PC-9 (cell line): ENCODE measurements around the gene CLDND2. TPM values are rescaled to one million over a fixed set of nuclear protein-coding genes. Genes with fewer than 3 reads are reported as not detected.

Experiments
- BruUV-seq: library from RNA; stranded (reverse); fragments of 400-500 nt; replicated peaks from 2 replicates; lab custom pipeline; 2021; lab: Mats Ljungman, UMichigan
- CTCF ChIA-PET: fragments of 300-600 bp; sonication (Branson Sonifier 250); formaldehyde crosslinking; loops from one replicate; lab custom pipeline; 2022; ENCODE audit warnings: antibody characterized with exemption; lab: Charles Lee
- POLR2A ChIA-PET: fragments of 300-600 bp; sonication (Branson Sonifier 250); formaldehyde crosslinking; loops from one replicate; lab custom pipeline; 2022; ENCODE audit warnings: antibody characterized with exemption; ENCODE audit not compliant: unreplicated experiment; lab: Charles Lee
- DNase-seq, 2 experiments: peaks; one replicate each; pipeline versions ENCODE4 v3.0.0 to v3.0.0-alpha.2; 2015 to 2022; ENCODE audit warnings: mixed read lengths in 1 of 2
- H2AFZ ChIP-seq: fragments of 200-600 bp; sonication (generic); 2 replicates; pipeline ENCODE4 v1.8.1; 2017; ENCODE audit warnings: antibody characterized with exemption
- H3F3A ChIP-seq: fragments of 200-600 bp; sonication (generic); 2 replicates; pipeline ENCODE4 v1.8.1; 2017; ENCODE audit warnings: antibody characterized with exemption, mild to moderate bottlenecking, low read depth; ENCODE audit not compliant: insufficient read depth
- H3K27ac ChIP-seq: fragments of 200-600 bp; sonication (generic); 2 replicates; pipeline ENCODE4 v1.6.1; 2016; ENCODE audit warnings: mixed run types
- H3K27me3 ChIP-seq: fragments of 200-600 bp; sonication (generic); 2 replicates; pipeline ENCODE4 v1.6.1; 2016; ENCODE audit warnings: low read depth, mixed run types; ENCODE audit not compliant: insufficient read depth
- H3K36me3 ChIP-seq: fragments of 200-600 bp; sonication (generic); 2 replicates; pipeline ENCODE4 v1.6.1; 2016; ENCODE audit warnings: low read depth, mixed run types
- H3K4me1 ChIP-seq: fragments of 200-600 bp; sonication (generic); replicated peaks from 2 replicates; pipeline ENCODE4 v1.6.1; 2016; ENCODE audit warnings: mixed run types; ENCODE audit not compliant: insufficient read depth
- H3K4me2 ChIP-seq: fragments of 200-600 bp; sonication (generic); 2 replicates; pipeline ENCODE4 v1.6.1; 2017; ENCODE audit warnings: mixed run types
- H3K4me3 ChIP-seq: fragments of 200-600 bp; sonication (generic); 2 replicates; pipeline ENCODE4 v1.6.1; 2016; ENCODE audit warnings: mixed run types
- H3K79me2 ChIP-seq: fragments of 200-600 bp; sonication (generic); 2 replicates; pipeline ENCODE4 v1.6.1; 2017; ENCODE audit warnings: low read depth, mixed run types
- H3K9me2 ChIP-seq: fragments of 200-600 bp; sonication (generic); 2 replicates; pipeline ENCODE4 v1.8.1; 2017; ENCODE audit warnings: mild to moderate bottlenecking; ENCODE audit not compliant: insufficient read depth
- H3K9me3 ChIP-seq: fragments of 200-600 bp; sonication (generic); 2 replicates; pipeline ENCODE4 v1.8.1; 2016; ENCODE audit warnings: low read depth; ENCODE audit not compliant: insufficient read depth
- H4K20me1 ChIP-seq: fragments of 200-600 bp; sonication (generic); 2 replicates; pipeline ENCODE4 v1.8.1; 2017; ENCODE audit not compliant: insufficient read depth
- EZH2 ChIP-seq: fragments of 200-600 bp; sonication (generic); IDR thresholded peaks from 2 replicates; pipeline ENCODE4 v1.8.0; 2017; ENCODE audit warnings: antibody characterized with exemption, low read depth
- intact Hi-C: fragments of 100-400 bp; cut with micrococcal nuclease; formaldehyde crosslinking; loops from one replicate; pipeline ENCODE4 v1.10.0; 2022; ENCODE audit not compliant: unreplicated experiment
- total RNA-seq: library from RNA; stranded (reverse); gene quantifications from 2 replicates; pipeline ENCODE4 v1.2.3, GENCODE V29; 2021
- TF ChIP-seq, protein P1 (sequence below): fragments of 200-600 bp; sonication (generic); conservative IDR thresholded peaks from 2 replicates; pipeline ENCODE4 v1.6.1; 2017; ENCODE audit warnings: mixed run types, antibody characterized with exemption, mild to moderate bottlenecking, moderate library complexity

The CLDND2 gene
- total RNA-seq, 1 experiment from 2014 or later, result 4.5 TPM

DNA sequence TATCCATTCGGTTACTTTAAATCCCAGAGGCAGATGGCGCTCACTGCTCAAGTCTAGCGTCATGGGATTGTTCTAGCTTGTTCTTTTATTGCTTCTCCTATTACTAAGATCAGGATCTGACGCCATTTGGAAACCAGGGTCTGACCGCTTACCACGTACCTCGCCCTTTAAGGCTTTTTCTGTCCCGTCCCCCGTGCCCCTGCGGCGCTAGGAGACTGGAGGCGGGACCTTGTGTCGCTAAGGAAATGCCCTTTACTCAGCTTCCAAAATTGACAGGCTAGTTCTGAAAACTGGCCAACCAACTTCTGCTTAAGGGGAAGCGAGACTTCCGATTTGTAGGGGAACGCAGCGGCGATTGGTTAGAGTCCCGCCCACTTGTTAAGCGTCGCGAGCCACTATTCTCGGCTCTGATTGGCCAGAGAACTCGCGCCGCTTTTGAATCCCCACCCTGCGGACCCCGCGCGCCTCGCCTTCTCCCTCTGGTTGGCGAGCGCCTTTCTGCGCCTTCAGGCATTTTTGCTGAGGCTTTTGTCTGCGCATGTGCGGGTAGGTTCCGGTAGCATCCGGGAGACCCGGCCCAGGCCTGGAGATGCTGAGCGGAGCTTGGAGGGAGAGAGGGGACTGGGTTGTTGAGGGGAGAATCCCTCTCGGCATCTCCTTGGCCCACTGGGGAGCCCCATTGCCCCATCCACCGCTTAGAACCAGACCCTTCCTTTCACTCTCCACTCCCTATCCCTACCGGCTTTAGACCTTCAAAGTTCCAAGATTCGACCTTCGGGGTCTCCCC is 25.4 kb upstream of the CLDND2 start:
- ChIA-PET POLR2A (interaction anchor here (0.6 to 1.0 kb wide), 3 partner anchors 27 to 724 kb away, joined by 3 to 6 read pairs (median 4); no protein-coding TSS in a partner anchor), CTCF (interaction anchor here (0.6 to 0.7 kb wide), 2 partner anchors 302 to 461 kb away, joined by 3 read pairs; no protein-coding TSS in a partner anchor)
- Histone ChIP-seq H3K27me3 (no peaks in the 10 kb centered on the region), H3K4me1 (peaks cover 10% of the 10 kb centered on the region), H3K27ac (no peak overlapping the region), H3K4me3 (peak overlapping the region; percentile 62), H3F3A (peaks cover 5% of the 10 kb centered on the region), H3K9me3 (no peaks in the 10 kb centered on the region), H3K9me2 (no peaks in the 10 kb centered on the region), H2AFZ (peak overlapping the region; percentile 95), H3K36me3 (no peaks in the 10 kb centered on the region), H3K4me2 (peak overlapping the region; percentile 84), H3K79me2 (peaks cover 7% of the 10 kb centered on the region; the same call in 1 of the 2 replicates), H4K20me1 (no peaks in the 10 kb centered on the region)
- intact Hi-C loops, result loop anchor here (1.0 to 2.0 kb wide), 2 partner anchors 28 to 55 kb away; partner anchors contain the start of gene ETFB
- TF ChIP-seq, protein P1, sequence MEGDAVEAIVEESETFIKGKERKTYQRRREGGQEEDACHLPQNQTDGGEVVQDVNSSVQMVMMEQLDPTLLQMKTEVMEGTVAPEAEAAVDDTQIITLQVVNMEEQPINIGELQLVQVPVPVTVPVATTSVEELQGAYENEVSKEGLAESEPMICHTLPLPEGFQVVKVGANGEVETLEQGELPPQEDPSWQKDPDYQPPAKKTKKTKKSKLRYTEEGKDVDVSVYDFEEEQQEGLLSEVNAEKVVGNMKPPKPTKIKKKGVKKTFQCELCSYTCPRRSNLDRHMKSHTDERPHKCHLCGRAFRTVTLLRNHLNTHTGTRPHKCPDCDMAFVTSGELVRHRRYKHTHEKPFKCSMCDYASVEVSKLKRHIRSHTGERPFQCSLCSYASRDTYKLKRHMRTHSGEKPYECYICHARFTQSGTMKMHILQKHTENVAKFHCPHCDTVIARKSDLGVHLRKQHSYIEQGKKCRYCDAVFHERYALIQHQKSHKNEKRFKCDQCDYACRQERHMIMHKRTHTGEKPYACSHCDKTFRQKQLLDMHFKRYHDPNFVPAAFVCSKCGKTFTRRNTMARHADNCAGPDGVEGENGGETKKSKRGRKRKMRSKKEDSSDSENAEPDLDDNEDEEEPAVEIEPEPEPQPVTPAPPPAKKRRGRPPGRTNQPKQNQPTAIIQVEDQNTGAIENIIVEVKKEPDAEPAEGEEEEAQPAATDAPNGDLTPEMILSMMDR, result no peak
- TF ChIP-seq EZH2, result no peak
- DNase-seq, result peak; percentile 94 to 99
- no TSS peak for BruUV-seq

- no peaks in the 10 kb centered on the region for H3K9me3 ChIP-seq
- no peaks in the 10 kb centered on the region for H3K27me3 ChIP-seq
- no TSS peak for BruUV-seq
- peaks cover 7% of the 10 kb centered on the region; the same call in 1 of the 2 replicates for H3K79me2 ChIP-seq
- peaks cover 10% of the 10 kb centered on the region for H3K4me1 ChIP-seq
- H3F3A ChIP-seq, result peaks cover 5% of the 10 kb centered on the region
- TF ChIP-seq, protein P1, result no peak
- no peak for TF ChIP-seq EZH2
- intact Hi-C loops, result no loop called here
- H2AFZ ChIP-seq, result no peak overlapping the region
- no peaks in the 10 kb centered on the region for H3K36me3 ChIP-seq
- no peak for DNase-seq
- no peaks in the 10 kb centered on the region for H3K9me2 ChIP-seq
- no peak overlapping the region for H3K4me2 ChIP-seq
- ChIA-PET CTCF (interaction anchor here (0.7 kb wide), 1 partner anchor 13 kb away, joined by 3 read pairs; no protein-coding TSS in a partner anchor), POLR2A (no interaction called here)
- no peaks in the 10 kb centered on the region for H4K20me1 ChIP-seq
- H3K4me3 ChIP-seq, result no peak overlapping the region
- H3K27ac ChIP-seq, result no peak overlapping the region
Observed at GRCh38 chr19:51392701-51393100, 23.9 kb upstream of the CLDND2 start.

GRCh38 chr19:51391073-51391611 is 22.3 kb upstream of the CLDND2 start:
- no peaks in the 10 kb centered on the region for H3K9me2 ChIP-seq
- TF ChIP-seq EZH2, result no peak
- TF ChIP-seq, protein P1, result no peak
- H2AFZ ChIP-seq, result no peak overlapping the region
- no peak for DNase-seq
- POLR2A ChIA-PET, result no interaction called here
- CTCF ChIA-PET, result no interaction called here
- H3K36me3 ChIP-seq, result no peaks in the 10 kb centered on the region
- peaks cover 7% of the 10 kb centered on the region; the same call in 1 of the 2 replicates for H3K79me2 ChIP-seq
- peaks cover 5% of the 10 kb centered on the region for H3F3A ChIP-seq
- BruUV-seq, result no TSS peak
- H3K4me1 ChIP-seq, result peaks cover 10% of the 10 kb centered on the region
- H3K4me3 ChIP-seq, result no peak overlapping the region
- no peak overlapping the region for H3K4me2 ChIP-seq
- no peaks in the 10 kb centered on the region for H4K20me1 ChIP-seq
- H3K27ac ChIP-seq, result no peak overlapping the region
- no peaks in the 10 kb centered on the region for H3K27me3 ChIP-seq
- intact Hi-C loops, result no loop called here
- no peaks in the 10 kb centered on the region for H3K9me3 ChIP-seq
